Endothelial cell of umbilical vein (primary cell): Measurements from ENCODE around the gene ARL11. TPM values are rescaled to one million over a fixed set of nuclear protein-coding genes. Genes with fewer than 3 reads are reported as not detected.
"Not testable (repeated sequence)": the region's sequence is repeated elsewhere in the genome, so short reads cannot be mapped to it uniquely, and the experiment has no call there.

Experiments used
- BruUV-seq: library from RNA; stranded (reverse); fragments of 400-500 nt; replicated peaks from 2 replicates; lab custom pipeline; 2021; lab: Mats Ljungman, UMichigan
- CTCF ChIA-PET: fragments of 300-600, 350-600 bp; sonication (Branson Sonifier 250); formaldehyde crosslinking; loops from one replicate; lab custom pipeline; 2021; ENCODE audit warnings: antibody characterized with exemption, inconsistent platforms; lab: Charles Lee
- POLR2A ChIA-PET: fragments of 300-600, 350-600 bp; sonication (Branson Sonifier 250); formaldehyde crosslinking; loops from one replicate; lab custom pipeline; 2021; ENCODE audit warnings: antibody characterized with exemption, inconsistent platforms; lab: Charles Lee
- DNase-seq: peaks from one replicate; pipeline ENCODE4 v3.0.0-alpha.2; 2011; ENCODE audit warnings: low read depth, low spot score
- FAIRE-seq: peaks from 2 replicates; lab custom pipeline; 2011; peaks lifted over from hg19 to GRCh38; lab: Jason Lieb, UNC
- H2AFZ ChIP-seq: 2 replicates; pipeline ENCODE4 v1.6.0; 2012; ENCODE audit warnings: low read depth, low read length, control low read depth, inconsistent platforms
- H3K27ac ChIP-seq: 2 replicates; pipeline ENCODE4 v1.5.1; 2011; ENCODE audit warnings: low read depth, mild to moderate bottlenecking, control low read depth, low read length, moderate library complexity; ENCODE audit not compliant: insufficient read depth
- H3K27me3 ChIP-seq, 2 experiments: 2 replicates each; pipeline versions ENCODE4 v1.6.0 to v1.6.1; 2011; ENCODE audit warnings: low read length in 2 of 2, mixed read lengths in 1 of 2; ENCODE audit not compliant: control insufficient read depth in 2 of 2, insufficient read depth in 2 of 2
- H3K36me3 ChIP-seq, 2 experiments: 2 replicates in 1 of 2; 3 replicates in 1 of 2; pipeline ENCODE4 v1.5.1; 2011; ENCODE audit warnings: low read length in 2 of 2, mild to moderate bottlenecking in 1 of 2, moderate library complexity in 1 of 2; ENCODE audit not compliant: control insufficient read depth in 2 of 2, insufficient read depth in 2 of 2; ENCODE audit errors: extremely low read depth in 1 of 2
- H3K4me1 ChIP-seq: 3 replicates; pipeline ENCODE4 v1.5.1; 2011; ENCODE audit warnings: mild to moderate bottlenecking, low read length; ENCODE audit not compliant: control insufficient read depth, insufficient read depth; ENCODE audit errors: extremely low read depth
- H3K4me2 ChIP-seq: 2 replicates; pipeline ENCODE4 v1.6.1; 2011; ENCODE audit warnings: low read length, control low read depth, mixed read lengths; ENCODE audit not compliant: insufficient read depth
- H3K4me3 ChIP-seq, 3 experiments: fragments of 200-600 bp in 1 of 3; sonication (generic), shearing (Covaris generic) in 1 of 3; replicated peaks in 1 of 3; 2 replicates each; pipeline ENCODE4 v1.5.1; 2011 to 2016; ENCODE audit warnings: control low read depth in 3 of 3, low read length in 3 of 3, mild to moderate bottlenecking in 2 of 3, inconsistent platforms in 1 of 3, low read depth in 1 of 3, moderate library complexity in 1 of 3; ENCODE audit not compliant: insufficient read depth in 1 of 3
- H3K79me2 ChIP-seq: 2 replicates; pipeline ENCODE4 v1.6.0; 2012; ENCODE audit warnings: low read length, inconsistent platforms; ENCODE audit not compliant: control insufficient read depth, insufficient read depth
- H3K9ac ChIP-seq: replicated peaks from 2 replicates; pipeline ENCODE3; 2011; ENCODE audit warnings: low read length, control low read depth; ENCODE audit not compliant: insufficient read depth; ENCODE audit errors: extremely low read depth
- H3K9me1 ChIP-seq: replicated peaks from 3 replicates; pipeline ENCODE4 v1.6.0; 2011; ENCODE audit warnings: mild to moderate bottlenecking, low read length; ENCODE audit not compliant: control insufficient read depth, insufficient read depth; ENCODE audit errors: extremely low read depth
- H3K9me3 ChIP-seq: replicated peaks from 2 replicates; pipeline ENCODE4 v1.5.1; 2012; ENCODE audit warnings: low read length, inconsistent platforms; ENCODE audit not compliant: control insufficient read depth, insufficient read depth
- H4K20me1 ChIP-seq: replicated peaks from 2 replicates; pipeline ENCODE3; 2011; ENCODE audit warnings: mild to moderate bottlenecking, low read length; ENCODE audit not compliant: control insufficient read depth, insufficient read depth; ENCODE audit errors: extremely low read depth
- CTCF ChIP-seq, 2 donors: IDR thresholded peaks; 1 replicate in 1 of 2; 2 replicates in 1 of 2; pipeline ENCODE4 v1.5.1; 2011; ENCODE audit warnings: low read length in 2 of 2, mild to moderate bottlenecking in 2 of 2, moderate library complexity in 2 of 2, control low read depth in 1 of 2, inconsistent platforms in 1 of 2, low read depth in 1 of 2; ENCODE audit not compliant: insufficient read depth in 1 of 2; ENCODE audit errors: extremely low read depth in 1 of 2
- EZH2 ChIP-seq: IDR thresholded peaks from 2 replicates; pipeline ENCODE4 v1.6.1; 2012; ENCODE audit warnings: borderline replicate concordance, low read depth, mild to moderate bottlenecking, moderate library complexity, low read length, inconsistent platforms; ENCODE audit not compliant: severe bottlenecking
- FOS ChIP-seq: IDR thresholded peaks from 2 replicates; pipeline ENCODE4 v1.6.1; 2011; ENCODE audit warnings: mild to moderate bottlenecking, low read length, moderate library complexity, borderline replicate concordance; ENCODE audit not compliant: insufficient read depth
- GATA2 ChIP-seq: IDR thresholded peaks from 2 replicates; pipeline ENCODE4 v1.7.0; 2011; ENCODE audit warnings: low read depth, mild to moderate bottlenecking, moderate library complexity, mixed read lengths, low read length; ENCODE audit not compliant: insufficient read length, insufficient read depth
- JUN ChIP-seq: IDR thresholded peaks from 2 replicates; pipeline ENCODE4 v1.6.1; 2011; ENCODE audit warnings: borderline replicate concordance, low read depth; ENCODE audit not compliant: insufficient read length, insufficient read depth
- MYC ChIP-seq: IDR thresholded peaks from one replicate; pipeline ENCODE4 v1.6.1; 2011; ENCODE audit warnings: mild to moderate bottlenecking, low read depth, low read length
- POLR2A ChIP-seq: IDR thresholded peaks from 2 replicates; pipeline ENCODE4 v1.6.1; 2012; ENCODE audit warnings: low read depth, mild to moderate bottlenecking, control low read depth, low read length
- POLR2AphosphoS5 ChIP-seq: IDR thresholded peaks from 2 replicates; pipeline ENCODE4 v1.6.1; 2012; ENCODE audit warnings: low read depth, mild to moderate bottlenecking, control low read depth, low read length, moderate library complexity; ENCODE audit not compliant: insufficient read depth
- dilution Hi-C: fragments of 300-500 bp; cut with MboI; formaldehyde crosslinking; loops from one replicate; pipeline ENCODE4 v1.15.0; 2019; ENCODE audit warnings: low sequenced_read_pairs; ENCODE audit not compliant: extremely low pct_ligation_motif_present
- intact Hi-C: fragments of 100-400 bp; cut with micrococcal nuclease; formaldehyde crosslinking; loops from one replicate; pipeline ENCODE4 v1.10.0; 2022
- polyA plus RNA-seq, 4 experiments: library from polyadenylated mRNA; depleted of rRNA in 3 of 4; stranded (reverse) in 3 of 4; unstranded in 1 of 4; fragments of >200 nt; gene quantifications; 2 replicates each; pipeline versions ENCODE4 v1.2.1 to v1.2.3, GENCODE V29; 2011 to 2012; ENCODE audit warnings: missing spikeins in 1 of 4
- total RNA-seq: library from RNA; stranded (reverse); gene quantifications from 2 replicates; pipeline ENCODE4 v1.2.3, GENCODE V29; 2021
- TF ChIP-seq, protein P1 (sequence below): IDR thresholded peaks from 2 replicates; pipeline ENCODE4 v1.6.1; 2011; ENCODE audit not compliant: insufficient read depth, insufficient read length

The ARL11 gene
- total and polyA plus RNA-seq, 2 donors (not counting 3 experiments of a cell fraction or from before 2014, with no cell fraction given): 0.06 to 0.20 TPM

GRCh38 chr13:49610176-49610575 is 18.1 kb upstream of the ARL11 start:
- Histone ChIP-seq H3K9me3 (no peaks in the 10 kb centered on the region), H2AFZ (no peak overlapping the region), H3K27me3 (no peaks in the 10 kb centered on the region), H3K4me3 (no peak overlapping the region), H3K36me3 (no peaks in the 10 kb centered on the region), H3K9me1 (no peaks in the 10 kb centered on the region), H3K9ac (no peak overlapping the region), H3K27ac (no peak overlapping the region), H4K20me1 (no peaks in the 10 kb centered on the region), H3K4me2 (no peak overlapping the region), H3K4me1 (no peaks in the 10 kb centered on the region), H3K79me2 (no peaks in the 10 kb centered on the region)
- ChIA-PET POLR2A (no interaction called here), CTCF (no interaction called here)
- intact Hi-C loops: no loop called here
- no TSS peak for BruUV-seq
- FAIRE-seq (no peak), DNase-seq (no peak)
- dilution Hi-C loops: no loop called here
- TF ChIP-seq GATA2: no peak
- TF ChIP-seq POLR2A: no peak
- no peak for TF ChIP-seq MYC
- no peak for TF ChIP-seq CTCF (IDR thresholded peaks at IDR 0.05; ENCODE audit: extremely low read depth in 1 of 2, insufficient read depth in 1 of 2, low read depth in 1 of 2, low read length in 2 of 2)
- TF ChIP-seq EZH2: no peak
- TF ChIP-seq, protein P1, sequence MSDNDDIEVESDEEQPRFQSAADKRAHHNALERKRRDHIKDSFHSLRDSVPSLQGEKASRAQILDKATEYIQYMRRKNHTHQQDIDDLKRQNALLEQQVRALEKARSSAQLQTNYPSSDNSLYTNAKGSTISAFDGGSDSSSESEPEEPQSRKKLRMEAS: no peak
- TF ChIP-seq POLR2AphosphoS5: no peak
- TF ChIP-seq FOS: no peak
- no peak for TF ChIP-seq JUN

DNA sequence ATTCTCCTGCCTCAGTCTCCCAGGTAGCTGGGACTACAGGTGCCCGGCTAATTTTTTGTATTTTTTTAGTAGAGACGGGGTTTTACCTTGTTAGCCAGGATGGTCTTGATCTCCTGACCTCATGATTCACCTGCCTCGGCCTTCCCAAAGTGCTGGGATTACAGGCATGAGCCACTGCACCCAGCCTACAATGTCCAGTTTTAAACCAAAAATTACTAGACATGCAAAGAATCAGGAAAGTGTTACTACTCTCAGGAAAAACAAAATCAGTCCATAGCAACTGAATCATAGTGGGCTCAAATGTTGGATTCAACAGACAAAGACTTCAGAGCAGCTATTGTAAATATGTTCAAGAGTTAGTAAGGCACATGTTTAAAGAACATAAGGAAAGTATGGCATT is 16.3 kb upstream of the ARL11 start:
- H3K4me2 ChIP-seq, H4K20me1 ChIP-seq, H3K9me1 ChIP-seq, H3K27me3 ChIP-seq, dilution Hi-C loops, H3K36me3 ChIP-seq, FAIRE-seq, H3K9me3 ChIP-seq, POLR2A ChIA-PET, H3K4me3 ChIP-seq, H3K9ac ChIP-seq, H3K79me2 ChIP-seq, H2AFZ ChIP-seq, H3K27ac ChIP-seq, intact Hi-C loops, DNase-seq, BruUV-seq: not testable (repeated sequence)
- H3K4me1 ChIP-seq: peaks cover 15% of the 10 kb centered on the region
- CTCF ChIA-PET: interaction anchor here (1.5 kb wide), 1 partner anchor 9 kb away, joined by 3 read pairs; no protein-coding TSS in a partner anchor
